GM19324 (cell line): Measurements from ENCODE around the gene ZNF638.
A peak's percentile ranks its signal among the peaks of the same experiment; 100 is the strongest.
"Not testable (repeated sequence)": the region's sequence is repeated elsewhere in the genome, so short reads cannot be mapped to it uniquely, and the experiment has no call there.

Source experiments
- ATAC-seq: cut with Tn5 transposase; IDR thresholded peaks from one replicate; pipeline ENCODE4 v1.9.1; 2021; ENCODE audit warnings: mild to moderate bottlenecking, moderate library complexity; ENCODE audit not compliant: unreplicated experiment, low FRiP score

Gene ZNF638, protein sequence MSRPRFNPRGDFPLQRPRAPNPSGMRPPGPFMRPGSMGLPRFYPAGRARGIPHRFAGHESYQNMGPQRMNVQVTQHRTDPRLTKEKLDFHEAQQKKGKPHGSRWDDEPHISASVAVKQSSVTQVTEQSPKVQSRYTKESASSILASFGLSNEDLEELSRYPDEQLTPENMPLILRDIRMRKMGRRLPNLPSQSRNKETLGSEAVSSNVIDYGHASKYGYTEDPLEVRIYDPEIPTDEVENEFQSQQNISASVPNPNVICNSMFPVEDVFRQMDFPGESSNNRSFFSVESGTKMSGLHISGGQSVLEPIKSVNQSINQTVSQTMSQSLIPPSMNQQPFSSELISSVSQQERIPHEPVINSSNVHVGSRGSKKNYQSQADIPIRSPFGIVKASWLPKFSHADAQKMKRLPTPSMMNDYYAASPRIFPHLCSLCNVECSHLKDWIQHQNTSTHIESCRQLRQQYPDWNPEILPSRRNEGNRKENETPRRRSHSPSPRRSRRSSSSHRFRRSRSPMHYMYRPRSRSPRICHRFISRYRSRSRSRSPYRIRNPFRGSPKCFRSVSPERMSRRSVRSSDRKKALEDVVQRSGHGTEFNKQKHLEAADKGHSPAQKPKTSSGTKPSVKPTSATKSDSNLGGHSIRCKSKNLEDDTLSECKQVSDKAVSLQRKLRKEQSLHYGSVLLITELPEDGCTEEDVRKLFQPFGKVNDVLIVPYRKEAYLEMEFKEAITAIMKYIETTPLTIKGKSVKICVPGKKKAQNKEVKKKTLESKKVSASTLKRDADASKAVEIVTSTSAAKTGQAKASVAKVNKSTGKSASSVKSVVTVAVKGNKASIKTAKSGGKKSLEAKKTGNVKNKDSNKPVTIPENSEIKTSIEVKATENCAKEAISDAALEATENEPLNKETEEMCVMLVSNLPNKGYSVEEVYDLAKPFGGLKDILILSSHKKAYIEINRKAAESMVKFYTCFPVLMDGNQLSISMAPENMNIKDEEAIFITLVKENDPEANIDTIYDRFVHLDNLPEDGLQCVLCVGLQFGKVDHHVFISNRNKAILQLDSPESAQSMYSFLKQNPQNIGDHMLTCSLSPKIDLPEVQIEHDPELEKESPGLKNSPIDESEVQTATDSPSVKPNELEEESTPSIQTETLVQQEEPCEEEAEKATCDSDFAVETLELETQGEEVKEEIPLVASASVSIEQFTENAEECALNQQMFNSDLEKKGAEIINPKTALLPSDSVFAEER (N-terminal part only)

GRCh38 chr2:71331581-71332434 is at the start of gene ZNF638:
TSS of gene ZNF638 (plus strand) at chr2:71331782. CDS start at chr2:71348955, 17,173 bp downstream.
- peak; percentile 94 for ATAC-seq

- ATAC-seq, result no peak
Measured at GRCh38 chr2:71281950-71282349, 49.6 kb upstream of the ZNF638 start.

- no peak for ATAC-seq
Measured at GRCh38 chr2:71282493-71282892, 49.1 kb upstream of the ZNF638 start.

DNA sequence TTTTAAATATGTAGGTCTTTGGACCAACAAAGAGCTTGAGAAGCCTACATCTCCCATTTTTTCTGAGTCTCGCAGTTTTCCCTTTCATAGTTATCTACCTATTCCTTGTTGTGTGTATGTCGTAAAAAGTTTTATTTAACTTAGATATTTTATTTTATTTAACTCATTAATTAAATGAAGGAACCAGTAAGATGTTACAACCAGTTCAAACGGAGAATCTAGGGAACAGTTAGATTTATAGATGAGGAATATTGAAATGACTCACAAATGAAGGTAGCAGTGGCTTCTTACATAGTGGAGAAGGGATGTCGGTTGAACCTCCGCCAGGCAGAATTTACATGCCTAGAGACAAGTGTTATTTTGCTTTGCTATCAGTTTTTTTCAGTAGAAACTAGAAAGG is 48.5 kb upstream of the ZNF638 start:
- ATAC-seq, result no peak

DNA sequence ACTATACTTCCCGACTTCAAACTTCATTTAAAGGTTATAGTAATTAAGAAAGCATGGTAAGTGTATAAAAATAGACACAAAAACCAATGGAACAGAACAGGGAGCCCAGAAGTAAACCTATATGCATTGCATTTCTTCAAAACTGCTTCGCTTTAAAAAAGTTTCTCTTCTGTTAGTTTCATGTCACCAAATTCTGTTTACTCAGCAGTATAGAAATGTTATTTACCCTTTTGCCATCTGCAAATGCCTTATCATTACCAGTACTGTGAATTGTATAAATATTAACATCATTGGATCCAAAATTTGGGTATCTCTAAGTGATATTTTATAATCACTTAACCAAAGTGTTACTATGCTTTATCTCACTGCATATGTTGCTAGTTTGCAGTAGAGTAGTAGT is 45.9 kb upstream of the ZNF638 start:
- ATAC-seq, result no peak

DNA sequence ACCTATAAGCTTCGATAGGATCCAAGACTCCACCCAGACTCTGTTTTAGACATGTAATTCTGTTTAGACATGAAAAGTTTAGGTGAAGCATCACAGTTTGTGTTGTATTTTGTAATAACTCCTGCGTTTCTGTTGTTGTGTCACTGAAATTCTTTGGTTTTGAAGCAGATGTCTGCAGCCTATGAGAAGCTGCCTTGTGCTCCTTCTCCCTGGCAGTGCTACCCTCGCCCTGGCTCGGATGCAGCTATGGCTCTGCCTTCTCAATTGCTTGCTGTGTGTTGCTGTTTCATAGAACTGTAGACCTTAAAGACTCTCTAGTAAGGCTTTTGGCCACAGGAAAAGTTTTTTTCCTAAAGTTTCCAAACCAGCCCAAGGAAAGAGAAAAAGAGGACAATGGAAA is 40.2 kb upstream of the ZNF638 start:
- ATAC-seq, result no peak

DNA sequence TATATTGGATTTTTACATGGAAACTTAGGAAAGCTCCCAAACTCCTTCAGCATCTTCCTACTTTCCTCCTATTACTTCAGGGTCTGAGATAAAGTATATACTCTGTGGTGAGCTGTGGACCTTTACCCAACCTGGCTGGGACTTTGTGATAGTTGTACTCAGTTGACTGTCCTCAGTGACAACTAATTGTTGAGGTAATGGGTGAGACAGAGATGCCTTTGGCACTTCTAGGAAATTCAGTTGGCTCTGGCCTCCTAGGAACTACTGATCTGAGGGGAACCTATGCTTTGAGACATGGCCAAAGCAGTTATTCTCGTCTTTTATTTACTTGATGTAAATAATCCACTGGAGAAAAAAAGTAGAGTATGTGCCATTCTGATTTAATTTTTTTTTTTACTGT is 39.4 kb upstream of the ZNF638 start:
- ATAC-seq, result no peak

GRCh38 chr2:71298914-71299313 is 32.7 kb upstream of the ZNF638 start:
- ATAC-seq, result no peak

- no peak for ATAC-seq
Measured at GRCh38 chr2:71299507-71299906, 32.1 kb upstream of the ZNF638 start.

GRCh38 chr2:71303849-71304248 is 27.7 kb upstream of the ZNF638 start:
- ATAC-seq, result no peak

GRCh38 chr2:71306762-71307161 is 24.8 kb upstream of the ZNF638 start:
- no peak for ATAC-seq

DNA sequence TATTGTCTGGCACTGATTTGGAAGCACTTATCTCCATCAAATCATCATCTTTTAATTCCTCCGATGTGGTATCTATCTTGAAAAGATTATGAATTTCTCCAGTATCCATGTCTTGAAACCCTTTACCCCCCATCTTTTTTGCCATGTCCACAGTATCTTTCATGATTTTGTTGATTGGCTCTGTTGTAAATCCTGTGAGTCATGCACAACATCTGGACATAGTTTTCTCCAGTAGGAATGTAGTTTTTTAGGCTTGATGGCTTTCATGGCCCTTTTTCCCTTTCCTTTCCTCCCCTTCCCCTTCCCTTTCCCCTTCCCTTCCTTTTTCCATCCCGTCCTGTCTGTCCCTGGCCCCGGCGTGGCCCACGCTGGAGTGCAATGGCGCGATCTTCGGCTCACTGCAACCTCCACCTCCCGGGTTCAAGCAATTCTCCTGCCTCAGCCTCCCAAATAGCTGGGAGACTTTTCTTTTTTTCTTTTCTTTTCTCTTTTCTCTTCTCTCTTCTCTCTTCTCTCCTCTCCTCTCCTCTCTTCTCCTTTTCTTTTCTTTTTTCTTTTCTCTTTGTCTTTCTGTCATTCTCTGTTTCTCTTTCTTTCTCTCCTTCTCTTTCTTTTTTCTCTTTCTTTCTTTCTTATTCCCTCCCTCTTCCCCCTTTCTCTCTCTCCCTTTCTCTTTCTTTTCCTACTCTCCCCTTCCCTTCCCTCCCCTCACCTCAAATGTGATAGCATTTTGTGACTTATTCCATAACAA is 18.4 kb upstream of the ZNF638 start:
- no peak for ATAC-seq

DNA sequence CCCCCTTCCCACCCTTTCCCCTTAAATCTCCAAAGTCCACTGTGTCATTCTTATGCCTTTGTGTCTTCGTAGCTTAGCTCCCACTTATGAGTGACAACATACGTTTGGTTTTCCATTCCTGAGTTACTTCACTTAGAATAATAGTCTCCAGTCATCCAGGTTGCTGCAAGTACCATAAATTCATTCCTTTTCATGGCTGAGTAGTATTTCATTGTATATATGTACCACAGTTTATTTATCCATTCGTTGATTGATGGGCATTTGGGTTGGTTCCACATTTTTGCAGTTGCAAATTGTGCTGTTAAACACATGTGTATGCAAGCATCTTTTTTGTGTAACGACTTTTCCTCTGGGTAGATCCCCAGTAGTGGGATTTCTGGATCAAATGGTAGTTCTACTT is 14.5 kb upstream of the ZNF638 start:
- ATAC-seq, result no peak

DNA sequence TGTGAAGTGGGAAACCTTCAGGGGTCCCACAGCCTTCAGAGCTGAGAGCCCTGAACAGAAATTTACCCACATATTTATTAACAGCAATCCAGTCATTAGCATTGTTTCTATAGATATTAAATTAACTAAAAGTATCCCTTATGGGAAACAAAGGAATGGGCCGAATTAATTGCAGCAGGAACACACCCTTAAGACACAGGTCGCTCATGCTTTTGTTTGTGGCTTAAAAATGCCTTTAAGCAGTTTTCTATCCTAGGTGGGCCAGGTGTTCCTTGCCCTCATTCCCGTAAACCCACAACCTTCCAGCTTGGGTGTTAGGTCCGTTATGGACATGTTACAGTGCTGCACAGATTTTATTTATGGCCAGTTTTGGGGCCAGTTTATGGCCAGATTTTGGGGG is 13.7 kb upstream of the ZNF638 start:
- not testable (repeated sequence) for ATAC-seq

DNA sequence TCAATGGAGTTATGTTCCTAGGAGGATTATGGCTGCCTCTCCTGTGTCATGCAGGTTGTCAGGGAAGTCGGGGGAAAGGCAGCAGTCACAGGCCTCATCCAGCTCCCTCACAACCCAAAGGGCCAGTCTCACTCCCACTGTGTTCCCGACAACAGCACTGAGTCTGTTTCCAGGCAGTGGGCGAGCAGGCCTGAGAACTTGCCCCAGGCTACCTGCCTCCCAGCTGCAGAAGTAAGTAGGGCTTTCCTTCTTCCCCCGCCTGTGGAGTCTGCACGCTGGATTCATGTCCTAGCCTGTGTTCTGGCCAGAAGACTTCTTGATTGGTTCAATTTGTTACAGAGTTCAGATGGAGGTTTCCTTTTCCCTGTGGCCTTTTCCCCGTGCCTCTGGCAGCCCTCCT is 8.2 kb upstream of the ZNF638 start:
- ATAC-seq, result no peak

DNA sequence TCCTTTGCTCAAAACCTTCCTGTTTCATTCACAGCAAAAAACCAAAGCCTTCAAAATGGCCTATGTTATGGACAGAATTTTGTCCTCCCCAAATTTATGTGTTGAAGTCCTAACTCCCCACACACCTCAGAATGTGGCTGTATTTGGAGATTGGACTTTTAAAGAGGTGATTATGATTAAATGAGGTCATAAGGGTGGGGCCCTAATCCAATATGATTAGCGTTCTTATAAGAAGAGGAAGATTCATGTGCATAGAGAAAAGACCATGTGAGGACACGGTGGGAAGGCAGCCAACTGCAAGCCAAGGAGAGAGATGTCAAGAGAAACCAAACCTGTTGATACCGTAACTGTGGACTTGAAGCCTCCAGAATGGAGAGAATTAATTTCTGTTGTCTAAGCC is 4.6 kb upstream of the ZNF638 start:
- no peak for ATAC-seq

DNA sequence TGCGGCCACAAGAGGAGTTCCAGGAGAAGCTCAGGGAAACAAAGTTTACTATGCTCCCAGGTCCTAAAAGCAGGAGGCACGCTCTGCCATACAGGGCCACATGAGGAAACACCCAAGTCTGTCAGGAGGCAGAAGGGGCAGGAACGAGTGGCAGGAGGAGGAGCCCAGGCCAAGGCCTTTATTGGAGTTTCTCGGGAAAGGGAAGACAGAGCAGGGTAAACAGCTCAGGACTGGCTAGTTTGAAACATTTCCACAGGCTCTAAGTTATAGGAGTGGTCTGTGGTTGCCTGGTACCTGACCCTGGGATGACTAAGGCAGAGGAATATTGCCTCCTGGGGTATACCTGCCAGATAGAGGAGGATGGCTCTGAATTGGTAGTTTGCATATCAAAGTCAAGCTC is 3.7 kb upstream of the ZNF638 start:
- no peak for ATAC-seq

- no peak for ATAC-seq
Measured at GRCh38 chr2:71330155-71330554, 1.4 kb upstream of the ZNF638 start.

GRCh38 chr2:71330585-71331330 is 824 bp upstream of the ZNF638 start:
- ATAC-seq, result no peak
